Upper lobe of right lung (tissue), 1 donor: ENCODE measurements around the gene CENPW. TPM values are rescaled to one million over a fixed set of nuclear protein-coding genes. Genes with fewer than 3 reads are reported as not detected.
A peak's percentile ranks its signal among the peaks of the same experiment; 100 is the strongest.

Experiments used
- ATAC-seq: fragments of 200-7000 bp; cut with Tn5 transposase; one replicate; pipeline ENCODE4 v1.9.1; 2020; ENCODE audit warnings: mild to moderate bottlenecking, moderate library complexity
- DNase-seq: peaks from one replicate; pipeline ENCODE4 v3.0.0-alpha.2; 2020
- H3K27ac ChIP-seq: fragments of 200-600 bp; one replicate; pipeline ENCODE4 v1.8.0; 2022
- H3K27me3 ChIP-seq: fragments of 200-600 bp; one replicate; pipeline ENCODE4 v1.8.0; 2022; ENCODE audit warnings: mild to moderate bottlenecking
- H3K36me3 ChIP-seq: fragments of 200-600 bp; one replicate; pipeline ENCODE4 v1.8.0; 2022
- H3K4me1 ChIP-seq: fragments of 200-600 bp; one replicate; pipeline ENCODE4 v1.8.0; 2022
- H3K4me3 ChIP-seq: fragments of 200-600 bp; one replicate; pipeline ENCODE4 v1.8.0; 2022; ENCODE audit warnings: mild to moderate bottlenecking
- H3K9me3 ChIP-seq: fragments of 200-600 bp; one replicate; pipeline ENCODE4 v1.8.0; 2022
- intact Hi-C: fragments of 100-400 bp; cut with DNase I; formaldehyde crosslinking; loops from one replicate; pipeline ENCODE4 v1.11.0; 2022
- total RNA-seq: library from RNA; stranded (reverse); fragmentation: NEBNext Ultra II Directional; extraction: Animal tissue kit (Norgen Biotek cat#: 25700); gene quantifications from one replicate; pipeline ENCODE4 v1.2.1, GENCODE V29; 2021
- TF ChIP-seq, protein P1 (sequence below): fragments of 200-600 bp; IDR thresholded peaks from one replicate; pipeline ENCODE4 v1.8.0; 2022; ENCODE audit warnings: antibody characterized with exemption
- donor health status: DM: no; HTN: yes; CAD: no; lungs with severe emphysema.

The CENPW gene
- total RNA-seq, 1 donor from 2014 or later = 5.1 TPM

DNA sequence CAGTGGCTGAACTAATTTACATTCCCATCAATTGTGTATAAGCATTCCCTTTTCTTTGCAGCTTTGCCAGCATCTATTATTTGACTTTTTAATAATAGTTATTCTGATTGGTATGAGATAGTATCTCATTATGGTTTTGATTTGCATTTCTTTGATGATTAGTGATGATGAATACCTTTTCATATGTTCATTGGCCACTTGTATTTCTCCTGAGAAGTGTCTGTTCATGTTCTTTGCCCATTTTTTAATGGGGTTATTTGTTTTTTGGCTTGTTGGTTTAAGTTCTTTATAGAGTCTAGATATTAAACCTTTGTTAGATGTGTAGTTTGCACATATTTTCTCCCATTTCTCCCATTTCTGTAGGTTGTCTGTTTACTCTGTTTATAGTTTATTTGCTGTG lies 16.6 kb downstream of the CENPW start:
- intact Hi-C loops = no loop called here
- TF ChIP-seq, protein P1, sequence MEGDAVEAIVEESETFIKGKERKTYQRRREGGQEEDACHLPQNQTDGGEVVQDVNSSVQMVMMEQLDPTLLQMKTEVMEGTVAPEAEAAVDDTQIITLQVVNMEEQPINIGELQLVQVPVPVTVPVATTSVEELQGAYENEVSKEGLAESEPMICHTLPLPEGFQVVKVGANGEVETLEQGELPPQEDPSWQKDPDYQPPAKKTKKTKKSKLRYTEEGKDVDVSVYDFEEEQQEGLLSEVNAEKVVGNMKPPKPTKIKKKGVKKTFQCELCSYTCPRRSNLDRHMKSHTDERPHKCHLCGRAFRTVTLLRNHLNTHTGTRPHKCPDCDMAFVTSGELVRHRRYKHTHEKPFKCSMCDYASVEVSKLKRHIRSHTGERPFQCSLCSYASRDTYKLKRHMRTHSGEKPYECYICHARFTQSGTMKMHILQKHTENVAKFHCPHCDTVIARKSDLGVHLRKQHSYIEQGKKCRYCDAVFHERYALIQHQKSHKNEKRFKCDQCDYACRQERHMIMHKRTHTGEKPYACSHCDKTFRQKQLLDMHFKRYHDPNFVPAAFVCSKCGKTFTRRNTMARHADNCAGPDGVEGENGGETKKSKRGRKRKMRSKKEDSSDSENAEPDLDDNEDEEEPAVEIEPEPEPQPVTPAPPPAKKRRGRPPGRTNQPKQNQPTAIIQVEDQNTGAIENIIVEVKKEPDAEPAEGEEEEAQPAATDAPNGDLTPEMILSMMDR = no peak
- Histone ChIP-seq H3K36me3 (no peaks in the 10 kb centered on the region), H3K27ac (no peak overlapping the region), H3K4me3 (no peak overlapping the region), H3K27me3 (no peaks in the 10 kb centered on the region), H3K4me1 (no peaks in the 10 kb centered on the region), H3K9me3 (no peaks in the 10 kb centered on the region)
- DNase-seq (no peak), ATAC-seq (no peak)

- intact Hi-C loops = no loop called here
Measured at GRCh38 chr6:126359936-126360537, 20.1 kb downstream of the CENPW start.

DNA sequence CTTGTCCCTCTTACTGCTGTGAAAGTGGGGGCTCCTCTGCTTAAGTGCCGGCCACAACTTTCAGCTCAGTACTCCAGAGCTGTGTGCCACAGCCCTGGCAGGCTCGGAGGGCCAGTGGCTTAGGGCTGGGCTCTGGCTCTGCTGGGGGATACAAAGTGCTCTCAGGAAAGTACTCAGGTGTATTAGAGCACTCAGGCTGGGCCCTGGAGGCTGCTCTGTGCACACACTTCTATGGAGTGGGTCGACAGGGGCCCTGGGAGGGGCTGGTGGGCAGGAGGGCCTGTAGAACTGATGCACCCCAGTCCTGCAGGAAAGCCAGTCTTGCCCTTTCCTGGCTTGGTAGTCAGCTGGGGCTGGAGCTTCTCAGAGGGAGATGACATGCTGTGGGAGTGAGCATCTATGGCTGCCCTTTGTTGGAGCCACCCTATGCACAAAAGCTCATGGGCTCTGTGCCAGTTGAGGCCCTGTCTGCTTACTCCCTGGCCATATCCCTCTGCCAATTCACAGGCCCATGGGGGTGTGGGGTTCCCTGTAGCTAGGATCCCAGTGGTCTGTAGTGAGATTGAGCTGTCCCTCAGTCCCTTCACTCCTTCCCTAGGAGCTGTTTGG lies 22.0 kb downstream of the CENPW start:
- no peak overlapping the region for H3K27ac ChIP-seq
- no peaks in the 10 kb centered on the region for H3K36me3 ChIP-seq
- ATAC-seq (peak; percentile 36), DNase-seq (peak; percentile 44)
- no peaks in the 10 kb centered on the region for H3K4me1 ChIP-seq
- TF ChIP-seq, protein P1 = no peak
- H3K4me3 ChIP-seq = no peak overlapping the region
- intact Hi-C loops = no loop called here
- no peaks in the 10 kb centered on the region for H3K27me3 ChIP-seq
- no peaks in the 10 kb centered on the region for H3K9me3 ChIP-seq

More at GRCh38 chr6:126359936-126360537, 20.1 kb downstream of the CENPW start:
- ATAC-seq (no peak), DNase-seq (no peak)
- Histone ChIP-seq H3K4me3 (no peak overlapping the region), H3K4me1 (no peaks in the 10 kb centered on the region), H3K36me3 (no peaks in the 10 kb centered on the region), H3K27ac (no peak overlapping the region), H3K27me3 (no peaks in the 10 kb centered on the region), H3K9me3 (no peaks in the 10 kb centered on the region)
- TF ChIP-seq, protein P1 = no peak

- intact Hi-C loops = no loop called here
- no peaks in the 10 kb centered on the region for H3K27me3 ChIP-seq
- TF ChIP-seq, protein P1 = no peak
- H3K4me1 ChIP-seq = no peaks in the 10 kb centered on the region
- no peak overlapping the region for H3K4me3 ChIP-seq
- H3K9me3 ChIP-seq = no peaks in the 10 kb centered on the region
- ATAC-seq (no peak), DNase-seq (no peak)
- no peaks in the 10 kb centered on the region for H3K36me3 ChIP-seq
- no peak overlapping the region for H3K27ac ChIP-seq
Measured at GRCh38 chr6:126367849-126368248, 27.9 kb downstream of the CENPW start.

GRCh38 chr6:126372626-126373025 lies 32.7 kb downstream of the CENPW start:
- intact Hi-C loops = no loop called here
- TF ChIP-seq, protein P1 = no peak
- no peaks in the 10 kb centered on the region for H3K36me3 ChIP-seq

More at GRCh38 chr6:126372626-126373025, 32.7 kb downstream of the CENPW start:
- no peak overlapping the region for H3K27ac ChIP-seq
- ATAC-seq = no peak
- no peaks in the 10 kb centered on the region for H3K27me3 ChIP-seq
- H3K4me1 ChIP-seq = no peaks in the 10 kb centered on the region
- no peak for DNase-seq
- no peak overlapping the region for H3K4me3 ChIP-seq
- no peaks in the 10 kb centered on the region for H3K9me3 ChIP-seq
